Tibial nerve (tissue), 4 donors: ENCODE data around the gene QPRT.

Experiments used
- EP300 ChIP-seq, 2 donors: sonication (generic); formaldehyde crosslinking; IDR thresholded peaks; one replicate each; pipeline ENCODE4 v1.6.1; 2017; ENCODE audit warnings: antibody characterized with exemption in 2 of 2, mild to moderate bottlenecking in 1 of 2
- POLR2A ChIP-seq, 2 donors: fragments of 450-650 bp; IDR thresholded peaks; one replicate each; pipeline ENCODE4 v1.6.1; 2017; ENCODE audit warnings: antibody characterized with exemption in 2 of 2, mild to moderate bottlenecking in 2 of 2, moderate library complexity in 2 of 2
- TF ChIP-seq, protein P1 (sequence below), 5 experiments: fragments of 200-600 bp in 3 of 5; fragments of 450-650 bp in 2 of 5; sonication (generic) in 3 of 5; IDR thresholded peaks; one replicate each; pipeline ENCODE4 v1.5.1; 2016 to 2019; ENCODE audit warnings: antibody characterized with exemption in 5 of 5, mild to moderate bottlenecking in 3 of 5, moderate library complexity in 2 of 5

DNA sequence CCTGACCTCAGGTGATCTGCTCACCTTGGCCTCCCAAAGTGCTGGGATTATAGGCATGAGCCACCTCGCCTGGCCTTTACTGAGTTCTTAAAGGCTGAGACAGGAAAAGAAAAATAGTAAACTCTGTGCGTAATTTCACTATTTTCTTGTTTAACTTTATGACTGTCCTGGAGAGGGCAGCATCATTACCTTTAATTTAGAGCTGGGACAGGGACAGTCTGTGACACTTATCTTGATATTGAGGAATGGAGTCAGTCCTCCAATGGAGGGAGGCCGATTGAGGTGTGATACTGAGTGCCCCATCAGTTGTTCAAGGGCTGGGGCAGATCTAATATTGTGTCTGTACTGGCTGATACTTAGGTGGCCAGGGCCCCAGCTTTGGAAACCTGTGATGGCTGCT, 37.4 kb upstream of the QPRT start:
- TF ChIP-seq, protein P1, sequence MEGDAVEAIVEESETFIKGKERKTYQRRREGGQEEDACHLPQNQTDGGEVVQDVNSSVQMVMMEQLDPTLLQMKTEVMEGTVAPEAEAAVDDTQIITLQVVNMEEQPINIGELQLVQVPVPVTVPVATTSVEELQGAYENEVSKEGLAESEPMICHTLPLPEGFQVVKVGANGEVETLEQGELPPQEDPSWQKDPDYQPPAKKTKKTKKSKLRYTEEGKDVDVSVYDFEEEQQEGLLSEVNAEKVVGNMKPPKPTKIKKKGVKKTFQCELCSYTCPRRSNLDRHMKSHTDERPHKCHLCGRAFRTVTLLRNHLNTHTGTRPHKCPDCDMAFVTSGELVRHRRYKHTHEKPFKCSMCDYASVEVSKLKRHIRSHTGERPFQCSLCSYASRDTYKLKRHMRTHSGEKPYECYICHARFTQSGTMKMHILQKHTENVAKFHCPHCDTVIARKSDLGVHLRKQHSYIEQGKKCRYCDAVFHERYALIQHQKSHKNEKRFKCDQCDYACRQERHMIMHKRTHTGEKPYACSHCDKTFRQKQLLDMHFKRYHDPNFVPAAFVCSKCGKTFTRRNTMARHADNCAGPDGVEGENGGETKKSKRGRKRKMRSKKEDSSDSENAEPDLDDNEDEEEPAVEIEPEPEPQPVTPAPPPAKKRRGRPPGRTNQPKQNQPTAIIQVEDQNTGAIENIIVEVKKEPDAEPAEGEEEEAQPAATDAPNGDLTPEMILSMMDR (IDR thresholded peaks at IDR 0.05) = no peak
- TF ChIP-seq POLR2A (IDR thresholded peaks at IDR 0.05) (no peak), EP300 (IDR thresholded peaks at IDR 0.05) (no peak)
